Fibroblast of the conjunctiva (primary cell): ENCODE results near the gene MEGF10.

ENCODE experiments used
- DNase-seq: peaks from one replicate; pipeline ENCODE4 v3.0.0-alpha.2; 2010; ENCODE audit warnings: low read depth

MEGF10 gene

DNA sequence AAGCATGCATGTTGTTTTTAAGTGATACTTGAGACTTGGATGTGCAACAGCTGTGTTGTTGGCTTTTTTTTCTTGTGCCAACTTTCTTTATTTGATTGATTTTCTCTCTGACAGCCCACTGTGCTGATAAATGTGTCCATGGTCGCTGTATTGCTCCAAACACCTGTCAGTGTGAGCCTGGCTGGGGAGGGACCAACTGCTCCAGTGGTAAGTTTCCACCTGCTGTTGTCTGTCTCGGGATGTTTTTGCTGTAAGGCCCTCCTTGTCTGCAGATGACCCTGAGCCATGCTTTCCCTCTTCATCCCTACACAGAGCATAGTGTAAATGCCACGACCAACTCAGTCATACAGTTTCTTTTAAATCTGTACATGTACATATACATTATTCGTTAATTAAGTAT is 79.2 kb downstream of the MEGF10 start:
- no peak for DNase-seq

DNA sequence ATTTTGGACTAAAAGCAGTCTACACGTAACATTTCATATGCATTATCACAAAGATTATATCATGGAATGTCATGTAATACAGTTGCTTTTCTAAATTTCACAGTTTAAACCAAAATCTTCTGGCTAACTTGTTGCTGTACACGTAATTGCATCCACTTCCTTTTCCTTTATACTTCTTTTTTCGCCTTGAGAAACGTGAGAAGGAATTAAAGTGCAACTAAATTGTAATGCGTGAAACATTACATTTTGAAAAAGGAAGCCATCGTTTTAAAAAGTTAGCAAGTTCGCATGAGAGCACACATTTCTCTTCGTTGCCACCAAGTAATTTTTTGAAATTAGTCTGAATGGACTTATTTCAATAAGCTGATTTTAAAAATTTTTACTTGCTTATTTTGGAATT is 80.0 kb downstream of the MEGF10 start:
- DNase-seq = no peak

DNA sequence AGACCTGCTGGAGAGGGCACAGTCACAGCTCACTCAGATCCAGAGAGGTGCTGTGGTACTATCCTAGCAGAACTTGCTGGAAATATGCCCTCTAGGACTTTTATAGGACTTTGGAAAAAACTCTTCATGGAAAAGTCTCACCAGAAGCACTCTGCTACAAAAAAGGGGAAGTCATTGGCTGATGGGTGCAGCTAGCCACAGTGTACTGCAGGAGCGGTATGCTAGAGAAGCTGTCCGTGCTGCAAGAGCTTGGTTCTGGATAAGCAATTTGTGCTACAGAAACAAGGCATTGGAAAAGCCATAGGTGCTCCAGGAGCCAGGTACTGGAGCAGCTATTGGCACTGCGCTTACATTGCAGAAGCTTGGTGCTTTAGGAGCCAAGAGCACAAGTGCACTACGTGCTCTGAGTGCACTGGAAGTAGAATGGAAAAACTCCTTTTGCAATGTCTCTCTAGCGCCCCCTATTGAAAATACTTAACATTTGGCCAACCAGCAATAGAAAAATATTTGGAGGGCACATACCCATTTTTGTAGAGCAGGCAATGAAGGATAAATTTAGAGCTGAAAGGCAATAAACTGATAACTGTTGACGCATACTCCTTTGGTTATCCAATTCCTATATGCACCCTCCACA is 83.4 kb downstream of the MEGF10 start:
- DNase-seq = no peak

DNA sequence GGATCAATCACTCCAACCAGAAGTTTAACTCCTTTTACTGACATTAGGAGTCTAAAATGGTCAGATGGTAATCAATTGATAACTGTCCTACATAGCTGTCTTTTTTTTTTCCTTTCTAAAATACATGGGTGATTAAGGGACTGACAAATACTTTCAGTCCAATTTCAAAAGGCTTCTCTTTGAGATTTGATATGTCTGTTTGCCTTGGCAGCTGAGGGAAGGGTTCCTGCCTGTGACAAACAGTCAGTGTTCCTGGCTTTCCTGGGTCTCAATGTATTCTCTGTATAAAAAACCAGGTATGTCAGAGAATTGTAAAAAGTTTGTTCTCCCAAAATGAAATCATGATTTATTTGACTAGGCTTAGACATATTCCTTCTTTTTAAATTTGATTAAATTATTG is 84.5 kb downstream of the MEGF10 start:
- no peak for DNase-seq

DNA sequence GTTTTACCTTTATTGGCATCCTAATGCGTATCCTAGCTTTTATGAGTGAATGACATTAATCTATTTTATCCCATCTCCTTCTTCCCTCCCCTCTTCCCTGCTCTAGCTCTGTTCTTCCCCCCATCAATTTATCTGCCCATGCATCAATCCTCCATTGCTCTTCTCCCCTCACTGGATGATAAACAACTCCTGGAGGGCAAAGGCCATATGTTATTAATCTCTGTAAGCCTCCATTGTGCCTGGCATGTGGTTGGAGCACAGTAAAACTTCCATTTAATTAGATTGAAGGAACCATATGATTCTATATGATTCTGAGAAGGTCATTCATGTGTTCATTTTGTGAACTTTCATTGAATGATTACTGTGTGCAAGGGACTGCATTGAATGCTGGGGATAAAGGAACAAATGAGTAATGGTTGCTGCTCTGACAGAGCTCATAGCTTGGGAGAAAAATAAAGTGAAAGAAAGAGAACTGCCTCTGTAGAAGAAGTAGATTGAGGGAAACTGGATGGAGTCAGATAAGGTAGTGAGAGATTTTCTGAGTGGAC is 85.0 kb downstream of the MEGF10 start:
- DNase-seq = no peak

DNA sequence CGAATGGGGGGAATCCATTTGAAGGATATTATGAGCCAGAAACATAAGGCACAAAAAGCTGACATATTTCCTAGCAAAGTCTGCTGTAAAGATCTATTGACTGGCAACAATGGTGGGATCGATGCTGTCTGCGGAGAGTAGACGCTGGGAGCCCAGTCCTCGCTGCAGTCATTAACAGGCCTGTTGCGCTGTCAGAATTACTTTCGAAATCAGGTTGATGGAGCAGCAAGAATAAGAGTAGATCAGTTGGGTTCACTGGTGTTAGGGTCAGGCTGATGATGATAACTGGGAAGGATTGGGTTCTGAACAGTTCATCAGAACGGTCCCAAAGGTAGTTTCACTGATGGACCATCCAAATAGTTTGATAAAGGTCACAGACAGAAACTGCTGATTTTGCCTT is 87.1 kb downstream of the MEGF10 start:
- DNase-seq = no peak

DNA sequence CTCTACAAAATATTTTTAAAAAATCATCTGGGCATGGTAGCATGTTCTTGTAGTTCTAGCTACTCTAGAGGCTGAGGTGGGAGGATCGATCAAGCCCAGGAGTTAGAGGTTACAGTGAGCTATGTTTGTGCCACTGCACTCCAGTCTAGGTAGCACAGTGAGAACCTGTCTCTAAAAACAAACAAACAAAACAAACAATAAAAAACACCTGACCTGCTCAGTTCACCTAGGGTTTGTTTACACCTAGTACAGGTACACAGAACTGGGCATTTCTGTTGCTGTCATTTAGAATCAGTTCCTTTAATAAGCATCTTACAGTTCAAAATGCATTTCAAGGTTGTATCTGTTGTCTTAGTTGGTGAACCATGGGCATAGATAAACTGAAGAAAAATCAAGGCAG is 95.3 kb downstream of the MEGF10 start:
- no peak for DNase-seq

DNA sequence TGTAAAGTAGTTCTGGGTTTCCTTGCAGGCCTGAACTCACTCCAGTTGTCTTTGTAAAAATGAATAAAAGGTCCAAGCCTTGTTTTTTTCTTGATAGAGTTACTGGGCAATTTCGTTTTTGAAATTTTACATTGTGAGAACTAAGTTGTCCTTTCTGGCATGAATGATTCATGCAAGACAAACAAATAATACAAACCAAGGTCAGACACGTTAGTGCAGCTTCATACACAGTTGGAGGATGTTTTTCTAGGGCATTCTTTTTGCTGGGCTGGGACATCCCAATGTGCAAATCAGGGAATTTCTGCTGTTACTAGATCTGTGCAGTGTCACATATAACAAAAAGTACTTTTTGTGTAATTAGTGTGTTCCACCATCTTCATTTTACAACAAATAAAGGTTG is 96.0 kb downstream of the MEGF10 start:
- DNase-seq = peak; percentile 12

DNA sequence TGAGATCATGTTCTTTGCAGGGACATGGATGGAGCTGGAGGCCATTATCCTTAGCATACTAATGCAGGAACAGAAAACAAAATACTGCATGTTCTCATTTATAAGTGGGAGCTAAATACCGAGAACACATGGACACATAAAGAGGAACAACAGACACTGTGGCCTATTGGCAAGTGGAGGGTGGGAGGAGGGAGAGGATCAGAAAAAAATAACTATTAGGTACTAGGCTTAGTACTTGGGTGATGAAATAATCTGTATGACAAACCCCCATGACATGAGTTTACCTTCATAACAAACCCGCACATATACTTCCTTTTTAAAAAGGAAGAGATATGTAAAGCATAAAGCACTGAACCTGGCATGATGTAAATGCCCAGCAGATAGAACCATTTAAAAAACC is 99.0 kb downstream of the MEGF10 start:
- no peak for DNase-seq

DNA sequence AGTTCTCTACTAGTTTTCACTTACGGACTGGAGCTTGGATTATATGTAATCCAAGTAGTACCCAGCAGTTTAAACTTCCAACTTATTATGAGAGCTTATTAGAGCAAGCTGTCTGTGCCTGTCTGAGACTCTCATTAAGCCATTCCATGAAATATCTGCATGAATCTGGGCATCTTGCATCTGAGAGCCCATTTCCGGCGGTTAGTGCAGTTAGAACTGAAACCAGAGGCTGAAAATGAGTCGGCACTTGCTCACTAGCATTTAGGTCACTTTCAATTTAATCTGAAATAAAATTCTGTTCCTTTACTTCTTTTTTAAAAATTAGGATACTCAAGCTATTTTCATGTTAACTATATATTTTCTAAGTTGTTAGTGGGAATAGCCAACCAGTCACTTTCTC is 102.2 kb downstream of the MEGF10 start:
- no peak for DNase-seq

DNA sequence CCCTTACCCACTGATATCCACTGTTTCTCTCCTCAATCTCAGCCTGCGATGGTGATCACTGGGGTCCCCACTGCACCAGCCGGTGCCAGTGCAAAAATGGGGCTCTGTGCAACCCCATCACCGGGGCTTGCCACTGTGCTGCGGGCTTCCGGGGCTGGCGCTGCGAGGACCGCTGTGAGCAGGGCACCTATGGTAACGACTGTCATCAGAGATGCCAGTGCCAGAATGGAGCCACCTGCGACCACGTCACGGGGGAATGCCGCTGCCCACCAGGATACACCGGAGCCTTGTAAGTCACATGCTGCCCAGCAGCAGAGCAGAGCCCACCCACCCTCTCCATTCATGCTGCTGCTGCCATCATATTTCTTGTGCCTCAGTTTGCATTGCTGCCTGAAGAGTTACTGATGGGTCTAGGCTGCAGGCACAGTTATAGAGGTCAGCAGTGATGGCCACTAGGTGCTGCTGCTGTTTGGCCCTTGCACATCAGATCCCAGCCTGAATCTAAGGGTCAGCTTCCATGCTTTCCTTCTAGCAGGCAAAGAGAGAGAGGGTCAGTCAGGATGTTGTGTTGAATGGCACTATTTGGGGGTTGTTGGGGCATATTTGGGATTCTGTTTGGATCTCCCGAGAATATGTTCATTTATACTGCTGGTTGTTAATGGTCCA is 106.0 kb downstream of the MEGF10 start:
- DNase-seq = no peak

DNA sequence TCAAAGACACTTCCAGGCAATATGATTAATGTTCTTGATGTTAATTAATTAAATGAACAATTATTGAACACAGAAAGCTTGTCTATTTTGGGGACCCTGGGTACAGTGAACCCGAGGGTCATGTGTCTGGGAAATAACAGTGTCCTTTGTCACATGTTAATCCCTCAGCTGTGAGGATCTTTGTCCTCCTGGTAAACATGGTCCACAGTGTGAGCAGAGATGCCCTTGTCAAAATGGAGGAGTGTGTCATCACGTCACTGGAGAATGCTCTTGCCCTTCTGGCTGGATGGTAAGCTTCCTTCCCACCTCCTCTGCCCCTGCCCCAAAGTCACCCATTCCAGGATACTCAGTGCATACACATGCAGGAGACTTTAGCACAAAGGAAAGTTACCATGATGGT is 107.9 kb downstream of the MEGF10 start:
- DNase-seq = no peak

DNA sequence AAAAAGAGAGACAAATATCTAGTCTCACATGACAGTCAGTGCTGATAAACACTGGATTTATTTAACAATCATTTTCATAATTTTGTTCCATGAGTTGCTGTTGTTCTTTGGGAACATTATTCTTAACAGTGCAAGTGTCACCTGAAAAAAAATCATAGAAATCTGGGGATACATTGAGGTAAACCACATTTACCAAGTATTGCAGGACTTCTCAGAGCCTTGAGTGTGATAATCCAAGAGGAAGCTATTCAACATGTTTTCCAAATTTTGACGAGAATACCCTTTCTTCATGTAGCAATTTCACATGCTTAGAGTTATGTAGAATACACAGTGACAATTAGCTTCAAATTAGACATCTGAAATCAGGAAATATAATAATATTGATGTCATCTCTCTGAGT is 108.5 kb downstream of the MEGF10 start:
- DNase-seq = no peak

DNA sequence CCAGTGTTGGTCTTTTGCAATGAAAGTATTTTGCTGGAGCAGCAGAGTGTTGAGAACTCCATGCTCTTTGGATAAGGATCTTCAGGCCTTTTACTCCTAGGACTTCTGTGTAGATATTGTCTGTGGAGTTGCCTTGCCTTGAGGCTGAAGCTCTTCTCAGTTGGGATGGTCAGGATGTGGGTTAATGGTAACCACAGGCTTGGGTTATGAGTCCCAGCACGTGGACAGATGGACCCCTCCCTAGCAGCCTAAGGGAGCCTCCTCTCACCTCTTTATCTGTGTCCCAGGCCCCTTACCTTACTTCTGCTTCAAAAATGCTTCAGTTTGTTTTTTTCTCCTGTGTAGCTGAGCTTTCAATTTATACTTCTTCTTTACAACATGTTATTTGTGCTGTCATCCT is 109.9 kb downstream of the MEGF10 start:
- no peak for DNase-seq

DNA sequence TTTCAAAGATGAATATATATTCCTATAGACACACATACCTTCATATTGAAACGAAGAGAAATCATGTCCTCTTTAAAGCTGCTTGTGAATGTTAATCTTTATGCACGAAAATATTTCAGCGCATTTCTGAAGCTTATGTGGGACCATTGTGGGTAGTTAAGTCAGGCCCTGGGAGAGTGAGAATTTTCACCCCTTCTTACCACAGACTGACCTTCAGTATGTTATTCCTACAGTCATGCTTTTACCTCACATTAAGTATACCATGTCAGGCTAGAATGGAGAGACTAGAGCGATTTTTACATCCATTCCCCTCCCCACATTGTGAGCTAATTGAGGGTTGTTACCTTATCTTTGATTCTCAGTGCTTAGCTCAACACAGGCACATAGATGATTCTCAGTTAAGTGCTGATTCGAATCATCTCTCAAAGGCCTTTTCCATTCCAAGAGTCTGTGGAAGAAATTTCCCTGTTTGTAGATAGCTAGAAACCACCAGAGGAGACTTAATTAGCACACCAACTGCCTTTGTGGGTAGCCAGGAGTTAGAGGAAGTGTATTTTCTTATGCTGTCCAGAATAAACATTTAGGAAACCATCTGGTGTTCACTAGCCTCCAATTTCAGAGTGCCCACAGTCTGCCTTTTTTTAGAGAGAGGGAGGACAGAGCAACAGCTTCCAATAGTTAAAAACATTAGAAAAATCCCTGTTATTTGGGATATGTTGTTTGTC is 110.5 kb downstream of the MEGF10 start:
- no peak for DNase-seq

DNA sequence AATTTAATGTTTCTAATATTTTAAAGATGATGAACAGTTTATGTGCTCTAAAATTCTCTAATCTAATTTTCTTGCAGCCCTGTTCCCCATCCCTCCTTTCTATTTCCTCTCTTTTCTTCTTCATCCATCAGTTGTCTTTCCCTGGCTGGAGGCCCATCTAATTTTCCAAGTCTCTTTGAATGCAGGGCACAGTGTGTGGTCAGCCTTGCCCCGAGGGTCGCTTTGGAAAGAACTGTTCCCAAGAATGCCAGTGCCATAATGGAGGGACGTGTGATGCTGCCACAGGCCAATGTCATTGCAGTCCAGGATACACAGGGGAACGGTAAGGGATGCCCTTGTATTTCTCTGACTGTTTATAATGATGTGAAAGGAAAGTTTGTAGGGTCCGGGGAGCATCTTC is 111.8 kb downstream of the MEGF10 start:
- DNase-seq = no peak

DNA sequence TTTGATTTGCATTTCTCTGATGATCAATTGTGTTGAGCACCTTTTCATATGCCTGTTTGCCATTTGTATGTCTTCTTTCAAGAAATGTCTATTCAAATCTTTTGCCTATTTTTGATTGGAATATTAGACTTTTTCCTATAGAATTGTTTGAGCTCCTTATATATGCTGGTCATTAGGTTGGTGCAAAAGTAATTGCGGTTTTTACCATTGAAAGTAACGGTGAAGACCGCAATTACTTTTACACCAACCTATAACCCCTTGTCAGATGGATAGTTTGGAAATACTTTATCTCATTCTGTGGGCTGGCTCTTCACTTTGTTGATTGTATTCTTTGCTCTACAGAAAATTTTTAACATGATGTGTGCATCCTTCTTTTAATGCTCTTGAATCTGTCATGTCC is 113.6 kb downstream of the MEGF10 start:
- no peak for DNase-seq

DNA sequence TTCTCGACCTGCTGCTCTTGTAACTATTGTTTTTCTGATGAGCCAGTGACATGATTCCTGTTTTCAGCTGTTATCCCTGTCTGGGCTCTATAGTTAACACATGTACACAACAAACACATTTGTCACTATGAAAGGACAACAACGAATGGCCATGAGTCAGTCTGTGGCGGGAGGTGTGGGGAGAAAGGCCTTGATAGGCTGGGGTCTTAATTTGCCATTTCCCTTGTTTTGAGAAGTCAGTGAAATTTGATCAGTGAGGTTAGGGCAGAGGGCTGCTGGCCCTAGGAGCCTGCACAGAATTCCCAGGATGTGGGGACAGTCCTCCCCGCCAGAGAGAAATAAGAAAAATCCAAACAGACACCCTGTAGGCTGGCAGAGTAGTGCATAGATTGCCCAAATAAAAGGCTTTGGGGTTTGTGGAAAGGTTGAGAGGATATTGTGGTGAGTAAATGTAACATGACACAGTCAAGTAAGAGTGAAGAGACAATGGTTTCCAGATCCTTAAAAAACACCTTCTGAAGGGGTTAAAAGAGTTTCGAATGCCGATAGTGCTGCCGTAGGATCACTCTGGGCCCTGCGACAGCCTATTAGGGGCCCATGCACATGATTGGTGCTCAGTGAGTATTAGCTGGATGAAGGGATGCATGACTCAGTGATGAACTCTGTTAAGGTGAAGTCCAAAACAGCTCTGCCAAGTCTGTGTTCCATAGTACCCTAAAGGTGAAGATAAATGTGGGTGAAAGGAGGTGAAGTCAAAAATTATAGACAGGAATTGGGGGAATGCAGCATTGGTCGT is 115.9 kb downstream of the MEGF10 start:
- DNase-seq = no peak

DNA sequence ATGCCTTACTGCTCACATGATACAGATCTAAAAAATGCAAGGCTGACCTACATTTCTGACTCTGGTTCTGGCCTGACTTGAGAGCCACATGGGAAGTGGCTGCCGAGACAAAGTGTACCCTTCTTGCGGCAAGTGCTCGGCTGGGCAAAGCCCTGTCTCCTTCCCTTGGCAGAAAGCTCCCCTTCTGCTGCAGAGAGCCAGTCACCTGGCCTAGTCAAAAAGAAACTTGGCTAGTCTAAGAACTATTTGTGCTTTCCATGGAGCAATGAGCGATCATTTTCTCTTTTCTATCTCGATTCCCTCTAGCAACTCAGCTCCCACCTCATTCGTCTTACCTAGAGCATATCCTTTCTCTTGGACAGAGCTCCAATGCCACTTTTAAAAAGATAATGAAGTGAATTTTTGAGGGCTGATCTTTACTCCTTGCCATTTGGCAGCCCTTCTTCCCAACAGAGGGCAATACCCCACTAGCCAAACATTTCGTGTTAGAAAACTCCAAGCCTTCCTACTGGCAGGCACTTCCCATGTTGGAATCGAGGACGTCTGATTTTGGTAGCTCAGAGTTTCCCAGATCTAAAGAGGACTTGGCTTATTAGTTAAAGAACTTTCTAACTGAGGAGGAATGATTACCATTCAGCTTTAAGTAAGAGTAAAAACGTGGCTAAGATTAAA is 118.8 kb downstream of the MEGF10 start:
- DNase-seq = no peak

DNA sequence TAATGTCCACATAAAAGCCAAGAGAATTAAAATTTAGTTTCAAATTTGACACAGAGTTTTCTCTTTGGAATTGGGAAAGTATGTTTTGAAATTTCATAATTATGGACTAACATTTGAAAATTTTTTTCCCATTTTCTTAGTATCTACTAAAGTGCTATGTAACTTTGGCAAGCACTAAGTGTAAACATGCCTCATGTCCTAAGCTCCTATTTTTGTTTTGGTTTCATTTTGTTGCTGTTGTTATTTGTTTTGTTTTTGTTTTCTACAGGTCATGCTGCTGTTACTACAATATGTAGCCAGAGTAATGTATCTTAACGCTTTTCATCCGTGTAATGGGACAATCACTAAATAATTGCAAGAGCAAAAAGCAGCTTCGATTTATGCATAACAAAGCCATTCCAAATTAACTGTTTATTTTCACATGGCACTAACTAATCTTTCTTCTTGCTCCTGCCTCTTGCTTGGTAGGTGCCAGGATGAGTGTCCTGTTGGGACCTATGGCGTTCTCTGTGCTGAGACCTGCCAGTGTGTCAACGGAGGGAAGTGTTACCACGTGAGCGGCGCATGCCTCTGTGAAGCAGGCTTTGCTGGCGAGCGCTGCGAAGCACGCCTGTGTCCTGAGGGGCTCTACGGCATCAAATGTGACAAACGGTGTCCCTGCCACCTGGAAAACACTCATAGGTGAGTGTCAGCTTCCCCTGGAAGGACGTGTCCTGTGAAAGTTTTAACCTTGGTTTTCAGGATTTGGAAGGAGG is 119.5 kb downstream of the MEGF10 start:
- DNase-seq = no peak

DNA sequence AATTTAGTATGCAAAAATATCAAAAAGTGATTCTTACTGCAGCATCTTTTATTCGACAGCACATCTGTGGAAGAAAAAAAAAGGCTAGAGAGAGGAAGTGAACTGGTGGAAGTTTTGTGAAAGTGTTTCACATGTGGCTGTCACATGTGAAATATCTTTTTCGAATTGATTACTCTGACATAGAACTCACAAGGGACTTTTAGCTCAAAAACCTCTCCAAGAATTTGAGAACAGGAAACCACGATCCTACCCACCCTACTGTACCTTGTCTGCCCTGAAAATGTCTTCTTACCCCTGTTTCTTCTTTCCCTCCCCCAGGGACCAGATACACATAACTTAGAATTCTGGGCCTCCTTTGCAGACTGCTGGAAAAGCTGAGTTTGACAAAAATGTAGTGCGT is 120.4 kb downstream of the MEGF10 start:
- no peak for DNase-seq
